CD4-positive, alpha-beta T cell treated with Interleukin-6 at 100 ng/mL for 8 hours (primary cell): ENCODE measurements around the gene CYB5R4.
A peak's percentile ranks its signal among the peaks of the same experiment; 100 is the strongest.

Experiments used
- DNase-seq: peaks from one replicate; pipeline ENCODE4 v3.0.0-alpha.2; 2020; ENCODE audit warnings: mixed read lengths, low spot score

CYB5R4 gene

GRCh38 chr6:83859410-83860358, at the start of gene CYB5R4:
Gene CYB5R4 (plus strand): TSS chr6:83859689. CDS start chr6:83859783, 94 bp downstream.
- DNase-seq = peak; percentile 92

GRCh38 chr6:83812595-83812994, 46.9 kb upstream of the CYB5R4 start:
- DNase-seq = no peak

- DNase-seq = no peak
These were observed 43.7 kb upstream of the CYB5R4 start for GRCh38 chr6:83815631-83816272.

GRCh38 chr6:83822629-83823169, 36.8 kb upstream of the CYB5R4 start:
- no peak for DNase-seq

- DNase-seq = no peak
These were observed 35.1 kb upstream of the CYB5R4 start for GRCh38 chr6:83824388-83824801.

- no peak for DNase-seq
These were observed 34.7 kb upstream of the CYB5R4 start for GRCh38 chr6:83824831-83825230.

- DNase-seq = no peak
These were observed 32.4 kb upstream of the CYB5R4 start for GRCh38 chr6:83827050-83827449.

GRCh38 chr6:83838727-83839126, 20.8 kb upstream of the CYB5R4 start:
- DNase-seq = no peak

- DNase-seq = no peak
These were observed 15.3 kb upstream of the CYB5R4 start for GRCh38 chr6:83844170-83844569.

GRCh38 chr6:83846291-83846690, 13.2 kb upstream of the CYB5R4 start:
- DNase-seq = no peak

GRCh38 chr6:83847179-83847578, 12.3 kb upstream of the CYB5R4 start:
- DNase-seq = no peak

GRCh38 chr6:83849127-83849526, 10.4 kb upstream of the CYB5R4 start:
- DNase-seq = no peak

GRCh38 chr6:83849610-83850009, 9.9 kb upstream of the CYB5R4 start:
- no peak for DNase-seq

- DNase-seq = no peak
These were observed 6.8 kb upstream of the CYB5R4 start for GRCh38 chr6:83852528-83853177.

GRCh38 chr6:83853178-83854000, 6.1 kb upstream of the CYB5R4 start, which contains the start of gene RIPPLY2:
Gene RIPPLY2 (plus strand): TSS chr6:83853360. CDS start chr6:83853417, 57 bp downstream.
- no peak for DNase-seq

GRCh38 chr6:83854001-83854501, 5.4 kb upstream of the CYB5R4 start:
- DNase-seq = no peak

GRCh38 chr6:83854766-83855165, 4.7 kb upstream of the CYB5R4 start:
- DNase-seq = no peak

GRCh38 chr6:83860359-83860755, 868 bp downstream of the CYB5R4 start:
- no peak for DNase-seq

- DNase-seq = no peak
These were observed 1.4 kb downstream of the CYB5R4 start for GRCh38 chr6:83860782-83861495.

- DNase-seq = no peak
These were observed 3.4 kb downstream of the CYB5R4 start for GRCh38 chr6:83862776-83863471.
